ENCODE results near the gene CPT1A.

- TF ChIP-seq EP300 (IDR thresholded peaks at IDR 0.05; ENCODE audit: borderline replicate concordance) (no peak), REST (IDR thresholded peaks at IDR 0.05; ENCODE audit: low read depth) (no peak), CREB1 (IDR thresholded peaks at IDR 0.05; ENCODE audit: low read depth) (no peak), FOXM1 (IDR thresholded peaks at IDR 0.05; ENCODE audit: borderline replicate concordance, low read depth) (no peak), TEAD4 (IDR thresholded peaks at IDR 0.05) (no peak), YY1 (IDR thresholded peaks at IDR 0.05; ENCODE audit: low read depth) (no peak), TCF12 (IDR thresholded peaks at IDR 0.05; ENCODE audit: low read depth) (no peak), USF1 (IDR thresholded peaks at IDR 0.05) (no peak), MAX (IDR thresholded peaks at IDR 0.05) (no peak), RAD21 (IDR thresholded peaks at IDR 0.05; ENCODE audit: low read depth) (no peak), CEBPB (IDR thresholded peaks at IDR 0.05) (no peak)
These were observed 48.3 kb upstream of the CPT1A start for GRCh38 chr11:68889948-68890446.
